ENCODE results near the gene CCDC38. TPM values are rescaled to one million over a fixed set of nuclear protein-coding genes. Genes with fewer than 3 reads are reported as not detected.

Gene CCDC38
- total RNA-seq, 2 experiments from 2014 or later, result 0.11 TPM; not detected in 1

- peaks cover 7 to 11% of the 10 kb centered on the region in 2 experiments for H3K27me3 ChIP-seq (ENCODE audit: control insufficient read depth in 1 of 2, insufficient read depth in 2 of 2, low read length in 2 of 2)
- no peak overlapping the region for H3K4me3 ChIP-seq (ENCODE audit: low read length)
- Mint-ChIP-seq H3K36me3 (ENCODE audit: low read depth) (no peaks in the 10 kb centered on the region), H3K4me3 (no peak overlapping the region), H3K9me3 (peaks cover 3% of the 10 kb centered on the region), H3K27ac (no peak overlapping the region), H3K27me3 (peaks cover 31% of the 10 kb centered on the region), H3K4me1 (ENCODE audit: low read depth) (no peaks in the 10 kb centered on the region)
- ATAC-seq (ENCODE audit: poor library complexity), result no peak
- H3K36me3 ChIP-seq (ENCODE audit: insufficient read depth, low read length), result no peaks in the 10 kb centered on the region
- DNase-seq, result no peak
- ChIA-PET CTCF (no interaction called here), POLR2A (no interaction called here)
- no peak for TF ChIP-seq CTCF (IDR thresholded peaks at IDR 0.05)
- intact Hi-C loops (cut with DNase I, micrococcal nuclease), result no loop called here
- H3K27ac ChIP-seq (ENCODE audit: low read depth in 1 of 2, low read length in 2 of 2), result no peak overlapping the region
- H3K4me1 ChIP-seq (ENCODE audit: insufficient read depth, low read length), result no peaks in the 10 kb centered on the region
- peaks cover 0 to under 1% of the 10 kb centered on the region in 2 experiments for H3K9me3 ChIP-seq (ENCODE audit: control insufficient read depth in 1 of 2, insufficient read depth in 1 of 2, low read length in 2 of 2)
Measured at GRCh38 chr12:95898081-95898480, 44.3 kb downstream of the CCDC38 start.

GRCh38 chr12:95896846-95897245 is 45.6 kb downstream of the CCDC38 start:
- DNase-seq, result no peak

GRCh38 chr12:95890958-95891357 is 51.5 kb downstream of the CCDC38 start:
- DNase-seq (no peak), ATAC-seq (ENCODE audit: poor library complexity) (no peak)
- intact Hi-C loops (cut with DNase I, micrococcal nuclease), result no loop called here
- ChIA-PET POLR2A (no interaction called here), CTCF (no interaction called here)
- no peak overlapping the region for H3K27ac ChIP-seq (ENCODE audit: low read depth in 1 of 2, low read length in 2 of 2)
- H3K4me1 ChIP-seq (ENCODE audit: insufficient read depth, low read length), result no peaks in the 10 kb centered on the region
- Mint-ChIP-seq H3K9me3 (no peaks in the 10 kb centered on the region), H3K36me3 (ENCODE audit: low read depth) (no peaks in the 10 kb centered on the region), H3K4me3 (no peak overlapping the region), H3K27ac (no peak overlapping the region), H3K4me1 (ENCODE audit: low read depth) (no peaks in the 10 kb centered on the region), H3K27me3 (peaks cover 29% of the 10 kb centered on the region)
- no peak for TF ChIP-seq CTCF (IDR thresholded peaks at IDR 0.05)
- H3K36me3 ChIP-seq (ENCODE audit: insufficient read depth, low read length), result no peaks in the 10 kb centered on the region
- H3K4me3 ChIP-seq (ENCODE audit: low read length), result no peak overlapping the region
- no peaks in the 10 kb centered on the region for H3K9me3 ChIP-seq (ENCODE audit: control insufficient read depth in 1 of 2, insufficient read depth in 1 of 2, low read length in 2 of 2)
- peaks cover 4 to 5% of the 10 kb centered on the region in 2 experiments for H3K27me3 ChIP-seq (ENCODE audit: control insufficient read depth in 1 of 2, insufficient read depth in 2 of 2, low read length in 2 of 2)

More at GRCh38 chr12:95896846-95897245, 45.6 kb downstream of the CCDC38 start:
- Mint-ChIP-seq H3K36me3 (ENCODE audit: low read depth) (no peaks in the 10 kb centered on the region), H3K27me3 (peaks cover 30% of the 10 kb centered on the region), H3K4me3 (no peak overlapping the region), H3K4me1 (ENCODE audit: low read depth) (no peaks in the 10 kb centered on the region), H3K27ac (no peak overlapping the region), H3K9me3 (no peaks in the 10 kb centered on the region)
- ATAC-seq (ENCODE audit: poor library complexity), result no peak
- H3K27me3 ChIP-seq (ENCODE audit: control insufficient read depth in 1 of 2, insufficient read depth in 2 of 2, low read length in 2 of 2), result peaks cover 7 to 11% of the 10 kb centered on the region in 2 experiments
- intact Hi-C loops (cut with DNase I, micrococcal nuclease), result no loop called here
- TF ChIP-seq CTCF (IDR thresholded peaks at IDR 0.05), result no peak
- CTCF ChIA-PET, result no interaction called here
- H3K4me1 ChIP-seq (ENCODE audit: insufficient read depth, low read length), result no peaks in the 10 kb centered on the region
- H3K4me3 ChIP-seq (ENCODE audit: low read length), result no peak overlapping the region
- H3K9me3 ChIP-seq (ENCODE audit: control insufficient read depth in 1 of 2, insufficient read depth in 1 of 2, low read length in 2 of 2), result no peaks in the 10 kb centered on the region
- POLR2A ChIA-PET, result no interaction called here
- H3K36me3 ChIP-seq (ENCODE audit: insufficient read depth, low read length), result no peaks in the 10 kb centered on the region
- no peak overlapping the region for H3K27ac ChIP-seq (ENCODE audit: low read depth in 1 of 2, low read length in 2 of 2)

Measured in CD4-positive, alpha-beta T cell (primary cell).